ENCODE measurements around the gene SPATA9.

DNA sequence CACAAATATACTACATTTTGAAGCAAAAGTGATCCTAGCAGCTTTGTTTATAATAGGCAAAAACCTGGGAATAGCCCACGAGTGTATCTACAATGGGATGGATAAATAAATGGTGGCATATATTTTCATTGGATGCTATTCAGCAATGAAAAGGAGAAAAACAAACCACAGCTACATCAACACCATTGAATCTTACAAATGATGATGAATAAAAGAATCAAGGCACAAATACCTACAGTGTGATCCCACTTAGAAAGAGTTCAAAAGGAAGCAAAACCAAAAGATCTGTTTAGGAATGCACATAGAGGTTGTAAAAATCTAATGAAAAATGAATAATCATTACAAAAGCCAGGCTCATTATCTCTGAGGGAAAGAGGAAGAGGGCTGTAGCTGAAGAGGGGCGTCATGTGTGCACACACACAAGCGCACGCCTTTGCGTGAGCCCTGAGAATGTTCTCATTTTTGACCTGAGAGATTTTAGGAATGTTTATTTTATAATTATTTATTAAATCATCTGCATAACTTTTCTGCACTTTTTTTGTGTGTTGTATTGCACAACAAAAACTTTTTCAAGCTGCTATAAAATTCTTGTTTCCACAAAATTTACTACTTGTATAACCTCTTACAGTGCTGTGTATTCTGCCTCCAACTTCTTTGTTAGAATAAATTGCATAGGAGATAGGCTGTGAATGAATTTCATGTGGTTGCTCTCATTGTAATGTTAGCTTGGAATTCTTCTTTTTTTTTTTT lies 42.5 kb upstream of the SPATA9 start:
- TF ChIP-seq, protein P1, sequence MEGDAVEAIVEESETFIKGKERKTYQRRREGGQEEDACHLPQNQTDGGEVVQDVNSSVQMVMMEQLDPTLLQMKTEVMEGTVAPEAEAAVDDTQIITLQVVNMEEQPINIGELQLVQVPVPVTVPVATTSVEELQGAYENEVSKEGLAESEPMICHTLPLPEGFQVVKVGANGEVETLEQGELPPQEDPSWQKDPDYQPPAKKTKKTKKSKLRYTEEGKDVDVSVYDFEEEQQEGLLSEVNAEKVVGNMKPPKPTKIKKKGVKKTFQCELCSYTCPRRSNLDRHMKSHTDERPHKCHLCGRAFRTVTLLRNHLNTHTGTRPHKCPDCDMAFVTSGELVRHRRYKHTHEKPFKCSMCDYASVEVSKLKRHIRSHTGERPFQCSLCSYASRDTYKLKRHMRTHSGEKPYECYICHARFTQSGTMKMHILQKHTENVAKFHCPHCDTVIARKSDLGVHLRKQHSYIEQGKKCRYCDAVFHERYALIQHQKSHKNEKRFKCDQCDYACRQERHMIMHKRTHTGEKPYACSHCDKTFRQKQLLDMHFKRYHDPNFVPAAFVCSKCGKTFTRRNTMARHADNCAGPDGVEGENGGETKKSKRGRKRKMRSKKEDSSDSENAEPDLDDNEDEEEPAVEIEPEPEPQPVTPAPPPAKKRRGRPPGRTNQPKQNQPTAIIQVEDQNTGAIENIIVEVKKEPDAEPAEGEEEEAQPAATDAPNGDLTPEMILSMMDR (IDR thresholded peaks at IDR 0.05) = no peak
- no peak for TF ChIP-seq EZH2 (IDR thresholded peaks at IDR 0.05; ENCODE audit: borderline replicate concordance, insufficient read depth, low read depth, low read length, poor library complexity, severe bottlenecking)

Measured in B cell (primary cell).